HG03280 (cell line): ENCODE results near the gene COPA.

ENCODE experiments used
- ATAC-seq: cut with Tn5 transposase; IDR thresholded peaks from one replicate; pipeline ENCODE4 v1.9.1; 2021; ENCODE audit warnings: mild to moderate bottlenecking, moderate library complexity; ENCODE audit not compliant: unreplicated experiment

COPA gene

DNA sequence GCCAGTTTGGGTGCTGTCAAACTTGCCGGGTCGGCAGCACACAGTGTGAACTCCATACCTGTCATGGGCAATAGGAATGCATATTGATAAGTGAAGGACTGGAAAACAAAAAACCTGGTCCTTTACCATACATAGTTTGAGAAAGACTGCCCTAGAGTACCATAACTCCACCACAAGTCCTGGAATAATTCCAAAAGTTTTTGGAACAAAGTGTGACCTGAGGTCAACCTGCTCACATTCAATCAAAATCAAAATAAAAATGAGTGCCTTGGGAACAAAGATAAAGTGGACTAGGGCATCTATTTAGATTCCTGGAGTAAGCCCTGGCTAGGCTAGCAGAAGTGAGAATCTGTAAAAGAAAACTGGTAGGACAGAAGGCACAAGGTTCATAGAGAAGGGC lies 65.7 kb downstream of the COPA start:
- ATAC-seq: no peak

GRCh38 chr1:160271025-160271424 lies 72.0 kb downstream of the COPA start:
- no peak for ATAC-seq

DNA sequence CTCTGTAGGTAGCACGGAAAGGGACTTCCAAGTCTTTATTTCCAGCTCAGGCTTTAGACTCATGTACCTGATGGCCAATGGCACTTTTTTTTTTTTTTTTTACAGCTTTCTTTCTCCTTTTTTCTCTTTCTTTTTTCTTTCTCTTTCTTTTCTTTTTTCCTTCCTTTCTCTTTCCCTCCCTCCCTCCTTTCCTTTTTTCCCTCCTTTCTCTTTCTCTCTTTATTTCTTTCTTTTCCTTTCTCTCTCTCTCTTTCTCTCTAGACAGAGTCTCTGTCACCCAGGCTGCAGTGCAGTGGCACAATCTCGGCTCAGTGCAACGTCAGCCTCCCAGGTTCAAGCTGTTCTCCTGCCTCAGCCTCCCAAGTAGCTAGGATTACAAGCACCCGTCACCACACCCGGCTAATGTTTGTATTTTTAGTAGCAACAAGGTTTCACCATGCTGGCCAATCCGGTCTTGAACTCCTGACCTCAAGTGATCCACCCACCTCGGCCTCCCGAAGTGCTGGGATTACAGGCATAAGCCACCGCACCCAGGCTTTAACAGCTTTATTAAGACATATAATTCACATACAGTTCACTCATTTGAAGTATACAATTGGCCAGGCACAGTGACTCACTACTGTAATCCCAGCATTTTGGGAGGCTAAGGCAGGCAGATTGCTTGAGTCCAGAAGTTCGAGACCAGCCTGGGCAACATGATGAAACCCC lies 75.6 kb downstream of the COPA start:
- ATAC-seq: no peak

- no peak for ATAC-seq
Observed at GRCh38 chr1:160264795-160265307, 78.2 kb downstream of the COPA start.

DNA sequence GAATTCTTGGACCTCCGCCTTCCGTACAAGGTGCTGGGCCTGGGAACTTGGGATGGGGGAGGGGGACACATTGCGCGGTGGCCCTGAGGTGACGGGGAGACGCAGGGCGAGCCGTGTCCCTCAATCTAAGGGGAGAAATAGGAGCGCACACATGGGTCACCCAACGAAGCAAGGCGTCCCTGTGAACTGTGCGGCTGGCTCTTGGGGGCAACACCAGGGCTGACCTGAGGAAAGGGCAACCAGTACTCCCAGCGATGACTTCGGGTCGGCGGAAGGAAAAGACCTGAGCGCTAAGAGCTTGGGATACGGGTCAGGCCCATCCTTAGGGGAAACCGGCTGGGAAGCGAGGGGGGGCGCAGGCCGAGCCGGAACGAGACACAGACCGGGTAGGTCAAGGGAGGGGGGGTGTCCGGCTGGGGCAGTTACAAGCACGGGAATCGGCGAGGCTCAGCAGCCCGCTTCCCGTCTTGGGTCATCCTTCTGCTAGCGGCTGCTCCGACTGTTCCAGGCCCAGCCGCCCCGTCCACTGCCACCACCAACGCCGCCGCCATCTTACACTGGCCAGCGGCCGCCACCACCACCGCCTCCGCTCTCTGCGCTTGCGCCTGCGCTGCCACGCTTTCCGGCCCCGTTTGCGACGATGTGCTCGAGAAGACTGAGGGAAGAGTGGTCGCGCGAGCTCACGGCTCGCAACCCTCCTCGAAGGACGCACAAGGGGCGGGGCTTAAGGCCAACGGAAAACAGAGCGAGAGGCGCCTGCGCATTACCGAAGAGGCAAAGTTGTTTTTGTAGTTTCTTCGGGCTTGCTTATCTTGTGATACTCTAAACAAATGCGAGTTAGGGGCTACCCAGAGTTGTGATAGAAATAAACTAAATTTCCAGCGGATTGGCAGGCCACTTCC lies 80.9 kb downstream of the COPA start, which contains the start of gene DCAF8:
Gene DCAF8 (minus strand): TSS at position 657 of the 902 bp plus-strand sequence. CDS start 18,541 bp downstream, outside the sequence.
- peak; percentile 79 for ATAC-seq

DNA sequence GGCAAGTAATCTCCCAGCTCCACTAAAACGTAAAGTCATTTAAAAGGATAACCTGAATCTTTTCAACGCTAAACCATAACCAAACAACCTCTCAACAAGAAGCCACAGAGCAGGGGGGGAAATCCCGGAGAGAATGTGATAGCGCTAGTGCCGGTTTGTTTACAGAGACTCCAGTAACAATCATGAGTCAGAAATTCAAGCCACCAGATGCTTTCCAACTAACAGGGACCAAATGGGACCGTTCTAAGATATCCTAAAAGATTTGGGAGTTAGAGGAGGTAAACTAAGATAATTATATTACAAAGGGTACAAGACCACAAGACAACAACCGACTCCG lies 81.5 kb downstream of the COPA start:
- peak; percentile 28 for ATAC-seq

DNA sequence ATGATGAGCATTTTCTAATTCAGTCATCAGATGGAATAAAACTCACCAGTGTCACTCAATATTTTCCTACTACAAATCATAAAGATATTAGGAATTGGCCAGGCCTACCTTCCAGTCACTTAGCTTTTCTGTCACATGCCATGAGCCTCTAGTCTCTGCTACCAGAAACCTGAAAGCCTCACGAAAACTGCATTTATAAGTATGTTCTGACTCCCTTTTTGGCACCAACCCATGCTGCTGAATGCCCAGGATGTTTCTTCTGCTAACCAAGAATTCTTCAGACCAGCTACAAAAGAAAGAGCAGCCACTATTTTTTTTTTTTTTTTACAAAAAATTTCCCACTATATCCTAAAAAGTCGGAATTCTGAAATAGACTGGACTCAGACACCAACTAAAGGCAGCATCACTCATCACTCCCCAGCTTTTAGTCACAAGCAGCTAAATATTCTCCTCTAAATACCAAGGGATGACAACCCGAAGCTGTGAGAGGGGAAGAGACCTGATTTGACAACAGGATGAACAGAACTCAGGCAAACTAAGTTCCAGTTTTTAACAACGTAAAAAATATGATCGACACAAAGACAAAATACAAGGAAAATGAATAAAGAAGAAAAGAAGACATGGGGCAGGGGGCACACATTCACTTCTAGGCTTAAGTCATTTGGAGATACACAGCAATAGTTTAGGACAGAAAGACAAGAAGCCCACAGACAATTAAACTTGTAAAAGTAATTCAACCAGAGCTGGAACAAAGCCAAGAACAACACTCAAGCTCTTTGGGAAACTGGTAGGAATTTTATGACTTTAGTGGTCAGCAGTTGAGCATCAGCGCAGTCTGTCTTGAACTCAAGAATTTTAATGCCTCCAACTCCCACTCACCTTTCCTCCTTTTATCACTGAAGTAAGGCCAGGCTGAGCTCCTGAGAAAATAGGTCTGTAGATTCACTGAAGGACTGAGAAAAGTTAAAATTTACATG lies 82.4 kb downstream of the COPA start:
- ATAC-seq: no peak

GRCh38 chr1:160258177-160258798 lies 84.8 kb downstream of the COPA start:
- no peak for ATAC-seq

- ATAC-seq: no peak
Observed at GRCh38 chr1:160257411-160258015, 85.5 kb downstream of the COPA start.

- no peak for ATAC-seq
Observed at GRCh38 chr1:160256396-160257046, 86.5 kb downstream of the COPA start.

GRCh38 chr1:160255781-160256300 lies 87.2 kb downstream of the COPA start:
- ATAC-seq: no peak

DNA sequence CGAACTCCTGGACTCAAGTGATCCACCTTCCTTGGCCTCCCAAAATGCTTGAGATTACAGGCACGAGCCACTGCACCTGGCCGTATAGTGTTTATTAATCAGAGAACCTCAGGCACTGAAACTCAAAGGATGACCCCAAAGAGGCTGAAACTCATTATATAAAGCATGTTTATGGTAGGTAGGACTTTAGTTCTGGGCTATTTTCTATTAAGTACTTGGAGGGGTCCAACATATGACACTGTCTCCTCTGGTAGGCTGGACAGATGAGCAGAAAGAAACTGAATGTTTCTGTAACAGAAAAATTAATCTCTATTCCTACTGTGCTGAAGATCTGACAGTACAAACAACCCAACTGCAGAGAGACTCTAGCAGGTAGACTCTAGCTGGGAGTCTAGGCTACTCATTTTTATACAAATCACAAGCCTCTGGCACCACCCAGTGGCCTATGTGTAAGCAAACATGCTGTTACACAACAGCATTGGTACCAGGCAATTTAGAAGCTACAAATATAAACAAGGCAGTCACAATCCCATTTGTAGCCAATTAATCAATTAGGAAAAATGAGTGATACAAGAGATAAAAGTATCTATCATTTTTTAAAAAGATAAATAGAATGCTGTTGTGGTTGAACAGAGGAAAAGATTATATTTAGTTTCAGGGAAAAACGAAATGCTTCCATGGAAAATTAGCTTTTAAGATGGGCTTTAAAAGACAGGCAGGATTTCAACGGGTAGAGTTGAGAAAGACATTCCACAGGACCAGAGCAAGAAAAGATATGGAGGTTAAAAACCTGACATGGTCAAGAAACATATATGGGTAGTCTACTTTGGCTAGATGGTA lies 91.1 kb downstream of the COPA start:
- peak; percentile 69 for ATAC-seq

DNA sequence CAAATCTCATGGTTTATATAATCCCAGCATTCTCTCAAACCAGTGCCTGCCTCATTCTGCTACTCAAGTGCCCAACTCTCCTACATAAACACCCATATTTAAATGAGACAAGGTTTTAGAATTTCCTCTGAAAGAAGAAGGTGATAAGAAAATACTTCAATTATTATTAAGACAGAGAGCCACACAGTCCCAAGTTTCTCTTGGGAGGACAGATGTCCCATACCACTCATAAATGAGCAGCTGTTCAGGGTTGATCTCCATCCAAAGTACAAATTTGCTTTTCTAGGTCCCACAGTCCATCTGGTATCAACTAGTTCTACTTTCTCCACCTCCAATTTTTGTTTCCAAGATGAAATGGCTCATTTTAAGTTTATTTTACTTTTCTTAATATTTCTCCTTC lies 92.0 kb downstream of the COPA start:
- ATAC-seq: no peak

- no peak for ATAC-seq
Observed at GRCh38 chr1:160247053-160247452, 96.0 kb downstream of the COPA start.

DNA sequence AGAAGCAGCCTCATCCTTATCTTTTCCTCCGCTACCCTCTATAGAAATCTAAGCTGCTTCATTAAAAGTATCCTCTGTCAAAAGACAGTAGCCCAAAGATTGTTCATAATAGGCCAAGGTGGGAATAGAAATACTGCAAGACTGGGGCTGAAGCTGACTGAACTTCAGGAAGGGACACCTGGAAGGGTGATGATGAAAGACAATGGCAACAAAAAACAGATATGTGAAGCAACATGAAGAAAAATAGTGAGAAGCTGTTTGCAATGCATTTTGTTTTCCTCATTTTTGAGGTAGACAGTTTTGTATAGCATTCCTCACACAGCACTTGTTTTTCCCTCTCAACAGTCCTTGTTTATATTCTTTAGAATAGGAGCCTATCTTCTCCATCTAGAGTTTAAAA lies 97.6 kb downstream of the COPA start:
- ATAC-seq: no peak

- no peak for ATAC-seq
Observed at GRCh38 chr1:160244209-160244608, 98.8 kb downstream of the COPA start.

DNA sequence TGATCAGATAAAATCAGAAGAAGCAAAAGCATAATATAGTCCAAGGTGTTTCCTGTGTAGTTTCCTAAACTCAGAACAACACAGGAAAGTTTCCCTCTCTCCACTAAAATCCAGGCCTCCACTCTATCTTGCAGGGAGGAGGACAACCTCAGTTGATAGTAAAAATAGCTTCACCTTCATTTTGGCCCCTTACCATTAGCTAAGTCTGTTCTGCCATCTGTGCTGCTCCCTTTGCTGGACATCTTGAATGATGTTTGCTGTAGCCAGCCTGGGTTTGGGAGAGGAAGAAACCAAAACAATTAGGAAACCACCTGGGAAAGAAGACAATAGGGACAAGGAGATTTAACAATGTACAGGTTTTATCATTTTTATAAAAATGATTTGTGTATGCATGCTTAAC lies 99.3 kb downstream of the COPA start:
- no peak for ATAC-seq

DNA sequence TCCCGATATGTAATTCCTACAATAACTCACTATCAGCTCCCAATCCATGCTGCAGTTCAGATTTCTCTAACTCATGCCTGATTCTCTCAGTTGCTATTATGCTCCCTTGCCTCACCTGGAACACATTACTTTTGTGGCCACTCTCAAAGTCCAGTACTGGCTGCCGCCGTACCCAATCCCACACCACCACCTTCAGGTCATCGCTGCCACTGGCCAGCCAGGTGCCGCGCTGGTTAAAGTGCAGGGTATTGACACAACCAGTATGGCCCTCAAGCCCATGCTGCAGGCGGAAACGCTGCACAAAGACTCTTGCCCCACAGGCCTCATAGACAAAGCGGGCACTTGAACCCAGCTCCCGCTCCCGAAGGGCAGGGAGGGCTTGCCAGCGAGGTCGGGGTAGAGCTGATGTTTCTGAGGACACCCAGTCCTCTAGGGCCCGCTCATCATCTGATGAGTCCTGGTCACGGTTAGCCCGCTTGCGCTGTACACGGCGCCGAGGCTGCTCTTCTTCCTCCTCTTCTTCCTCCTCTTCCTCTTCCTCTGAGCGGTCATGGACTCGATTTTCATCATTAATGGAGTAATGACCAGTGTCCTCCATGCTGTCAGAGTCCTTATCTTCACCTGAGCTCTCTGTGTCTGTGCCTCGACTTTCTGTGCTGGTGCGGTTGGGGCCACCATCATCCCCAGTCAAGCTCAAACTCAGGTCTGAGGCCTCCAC lies 103.3 kb downstream of the COPA start:
- ATAC-seq: no peak
